Stimulated activated CD8-positive, alpha-beta memory T cell treated with anti-CD3 and anti-CD28 coated beads, Interleukin-15, amount 100 ng/mL, for 48 hours (primary cell): ENCODE data around the gene PRIMA1.

Source experiments
- DNase-seq, 2 donors: peaks; one replicate each; pipeline ENCODE4 v3.0.0-alpha.2; 2020; ENCODE audit warnings: low read depth in 2 of 2

PRIMA1 gene

DNA sequence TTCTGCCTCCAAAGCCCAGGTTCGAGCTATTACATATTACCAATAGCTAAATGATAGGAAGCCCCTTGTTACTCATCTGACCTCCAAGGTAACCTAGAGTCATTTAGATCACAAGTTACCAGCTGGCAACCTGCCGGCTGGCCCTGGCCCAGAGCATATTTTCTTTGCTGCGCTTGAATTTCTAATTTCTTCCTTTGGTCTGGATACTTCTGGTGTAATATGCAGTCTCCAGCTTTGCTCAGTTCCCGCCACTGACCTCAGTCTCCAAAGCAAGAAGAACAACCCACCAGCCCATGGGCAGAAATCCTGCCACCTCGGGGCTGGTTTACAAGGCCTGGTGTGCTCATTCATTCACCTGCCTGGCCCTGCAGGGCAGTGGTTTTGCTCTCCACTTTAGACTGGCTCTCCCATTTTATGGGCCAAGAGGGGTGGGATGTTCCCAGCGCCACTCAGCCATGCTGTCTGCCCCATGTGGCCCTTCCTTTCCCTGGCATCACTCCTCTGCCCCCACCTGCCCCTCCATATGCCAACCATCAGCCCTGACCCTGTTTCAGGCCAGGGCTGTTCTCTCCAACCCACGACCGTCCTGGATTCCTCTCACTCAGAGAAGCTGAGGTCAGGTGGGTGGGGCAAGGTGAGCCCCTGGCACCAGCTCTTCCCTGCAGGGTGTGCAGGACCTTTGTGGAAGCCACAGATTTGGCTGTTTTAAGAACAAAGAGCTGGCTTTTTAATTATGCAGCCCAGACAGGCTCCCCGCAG, 76.0 kb downstream of the PRIMA1 start:
- DNase-seq: no peak

DNA sequence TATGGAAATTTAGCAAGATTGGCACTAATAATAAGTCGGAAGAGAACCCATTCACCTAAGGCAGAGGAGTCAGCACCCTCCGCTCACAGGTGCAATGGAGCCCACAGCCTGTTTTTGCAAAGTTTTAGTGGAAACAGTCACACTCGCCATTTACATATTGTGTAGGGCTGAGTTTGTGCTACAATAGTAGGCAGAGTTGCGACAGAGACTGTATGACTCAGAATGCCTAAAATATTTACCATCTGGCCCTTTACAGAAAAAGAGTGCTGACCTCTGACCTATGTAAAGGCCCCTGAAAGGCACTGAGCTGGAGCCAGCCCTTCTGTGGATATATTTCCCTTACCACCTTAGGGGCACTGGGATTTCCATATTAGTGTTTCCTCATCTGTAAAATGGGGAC, 79.0 kb downstream of the PRIMA1 start:
- DNase-seq: no peak

DNA sequence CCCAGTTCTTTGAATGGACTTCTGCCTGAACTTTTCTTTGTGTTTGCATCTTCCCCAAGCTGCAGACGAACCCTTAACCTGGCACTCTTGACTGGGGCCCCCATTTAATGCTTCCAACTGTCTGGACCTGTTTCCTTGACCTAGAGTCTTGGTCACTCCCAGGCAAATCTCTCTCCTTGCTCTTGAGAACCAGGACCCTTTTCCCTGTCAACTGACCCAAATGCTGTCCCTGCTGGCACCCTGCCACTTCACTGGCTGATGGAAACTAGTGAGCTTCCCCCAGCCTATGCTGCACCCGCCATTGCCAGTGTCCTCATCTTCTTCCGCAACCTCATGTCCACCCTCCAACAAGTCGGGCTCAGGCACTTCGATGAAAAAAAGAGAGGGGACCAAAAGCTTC, 79.5 kb downstream of the PRIMA1 start:
- DNase-seq: no peak

DNA sequence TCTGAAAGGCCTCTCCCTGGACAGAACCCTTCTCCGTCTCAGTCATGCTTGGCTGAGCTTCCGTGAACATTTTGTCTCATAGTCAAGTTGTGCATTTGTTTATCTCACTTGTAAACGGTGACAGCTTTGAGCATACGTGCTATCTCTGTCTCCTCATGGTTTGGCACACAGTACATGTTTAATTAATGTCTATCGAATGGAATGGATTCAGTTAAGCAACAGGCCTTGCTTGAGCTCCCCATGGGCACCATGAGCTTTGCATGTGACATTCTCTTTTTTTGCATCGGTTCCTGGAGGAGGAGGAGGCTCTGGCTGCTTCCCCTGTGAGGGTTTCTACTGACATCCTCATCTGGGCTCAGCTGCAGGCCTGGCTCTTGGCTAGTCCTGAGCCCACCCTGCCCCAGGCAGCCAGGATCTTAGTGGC, 80.0 kb downstream of the PRIMA1 start:
- DNase-seq: no peak

DNA sequence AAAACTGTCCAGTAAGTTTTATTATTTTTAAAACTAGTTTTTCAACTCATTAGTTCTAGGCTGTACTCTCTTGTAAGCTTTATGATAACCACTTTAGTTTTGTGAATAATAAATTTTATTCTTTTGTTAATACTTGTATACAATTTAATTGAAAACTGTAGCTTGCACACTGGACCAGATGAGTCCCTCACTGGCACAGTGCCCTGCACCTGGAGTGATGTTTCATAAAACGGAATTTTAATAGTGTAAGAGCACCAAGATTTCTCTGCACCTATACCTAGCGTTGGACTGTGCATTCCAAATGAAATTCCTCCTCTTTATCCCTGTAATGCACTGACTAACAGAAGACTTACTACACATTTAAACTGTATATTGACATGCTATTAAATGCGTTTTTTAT, 80.8 kb downstream of the PRIMA1 start:
- no peak for DNase-seq

DNA sequence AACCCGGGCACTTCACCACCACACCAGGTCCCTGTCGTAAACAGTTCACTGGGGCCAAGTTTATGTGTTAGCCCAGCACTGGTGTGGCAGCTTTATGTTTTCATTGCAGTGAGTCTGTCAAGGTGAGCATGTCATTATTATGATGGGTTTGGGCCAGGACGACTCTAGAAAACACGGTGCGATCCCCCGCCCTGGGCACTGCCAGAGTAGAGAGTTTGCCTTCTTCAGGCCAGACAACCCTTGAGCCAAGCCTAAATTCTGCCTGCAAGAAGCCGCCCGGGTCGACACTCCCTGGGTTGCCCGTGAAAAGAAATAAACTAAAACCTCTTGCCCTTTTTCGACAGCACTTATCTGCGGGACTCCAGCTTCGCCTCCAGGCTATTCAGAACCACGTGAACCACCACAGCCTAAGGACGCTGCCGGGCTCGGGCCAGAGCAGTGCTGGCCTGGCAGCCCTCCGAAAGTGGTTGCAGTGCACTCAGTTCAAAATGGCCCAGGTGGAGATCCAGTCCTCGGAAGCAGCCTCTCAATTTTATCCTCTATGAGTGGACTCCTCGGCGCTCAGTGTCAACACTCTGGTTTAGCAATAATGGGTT, 81.8 kb downstream of the PRIMA1 start:
- no peak for DNase-seq

DNA sequence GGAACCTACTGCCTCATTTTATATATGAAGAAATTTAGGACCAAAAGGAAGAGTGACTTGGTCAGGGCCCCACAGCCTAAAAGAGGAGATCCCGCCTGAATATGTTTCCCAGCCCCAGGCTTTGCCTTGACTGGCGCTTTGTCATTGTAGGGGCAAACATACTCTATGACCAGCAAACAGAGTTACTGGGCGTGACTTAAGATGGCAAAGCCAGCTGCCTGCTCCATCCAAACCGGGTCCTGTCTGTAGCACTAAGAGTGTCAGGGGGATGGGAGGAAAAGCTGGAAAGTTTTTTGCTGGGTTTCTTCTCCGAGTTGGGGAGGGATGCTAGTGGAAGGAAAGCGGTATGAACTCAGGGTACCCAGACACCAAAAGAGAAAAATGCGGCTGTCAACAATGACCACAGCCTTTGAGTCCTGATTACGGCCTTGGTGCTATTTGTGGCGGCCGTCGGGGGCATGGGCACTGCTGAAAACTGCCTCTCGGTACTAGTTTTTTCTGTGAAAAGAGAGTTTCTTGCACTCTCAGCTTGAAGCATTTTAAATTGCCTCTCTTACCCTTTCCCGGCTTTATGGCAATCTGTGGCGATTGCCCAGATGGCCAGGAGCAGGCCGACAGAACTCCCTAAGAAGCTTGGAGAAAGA, 82.7 kb downstream of the PRIMA1 start:
- no peak for DNase-seq

DNA sequence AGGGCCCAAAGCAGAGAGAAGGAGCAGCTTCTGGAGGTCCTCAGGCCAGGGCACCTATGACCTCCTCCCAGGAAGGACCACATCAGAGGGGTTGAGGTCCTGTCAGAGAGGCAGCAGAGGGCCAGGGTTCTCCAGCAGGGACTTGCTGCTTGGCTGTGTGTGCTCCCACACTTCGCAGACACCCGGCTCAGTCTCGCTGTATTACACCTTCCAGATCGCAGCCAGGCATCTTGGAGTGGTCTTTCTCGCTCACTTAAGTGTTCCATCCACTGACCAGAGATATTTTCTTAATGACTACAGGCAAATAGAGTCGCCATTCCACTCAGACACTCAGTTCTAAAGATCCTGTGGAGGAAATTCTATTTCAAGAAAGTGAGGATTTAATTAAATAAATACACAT, 84.3 kb downstream of the PRIMA1 start:
- no peak for DNase-seq

DNA sequence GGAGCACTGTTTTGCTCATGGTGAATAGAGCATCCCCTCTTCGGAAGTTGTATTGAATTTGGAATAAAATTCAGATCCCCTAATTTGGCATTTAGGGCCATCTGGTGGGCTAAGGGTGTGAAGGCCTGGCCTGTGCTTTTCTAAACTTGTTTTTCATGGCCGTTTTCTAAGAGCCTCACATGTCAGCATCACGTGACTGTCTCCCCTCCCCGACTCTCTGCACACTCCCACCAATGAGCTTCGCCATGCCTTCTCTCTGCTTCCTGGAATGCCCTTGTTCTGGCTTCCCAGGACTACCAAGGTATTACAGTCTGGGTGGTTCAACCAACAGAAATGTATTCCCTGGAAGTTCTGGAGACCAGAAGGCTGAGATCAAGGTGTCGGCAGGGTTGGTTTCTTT, 85.3 kb downstream of the PRIMA1 start:
- DNase-seq: no peak

DNA sequence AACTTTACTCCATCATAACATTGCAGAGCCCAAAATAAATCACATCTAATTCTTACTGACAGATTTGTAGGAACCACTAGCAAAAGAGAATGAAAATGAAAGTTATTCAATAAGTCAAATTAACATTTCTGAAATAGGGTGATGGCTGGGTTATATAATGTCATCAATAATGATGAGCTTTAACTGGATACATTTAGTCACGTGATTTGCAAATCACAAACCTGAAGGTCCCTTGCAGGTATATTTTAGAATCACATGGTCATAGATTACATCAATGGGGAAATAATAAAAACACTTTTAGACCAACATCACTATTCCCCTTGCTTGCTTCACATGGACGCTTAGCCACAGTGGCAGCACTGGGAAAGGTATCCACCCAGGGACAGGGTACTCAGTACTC, 86.7 kb downstream of the PRIMA1 start:
- DNase-seq: no peak

DNA sequence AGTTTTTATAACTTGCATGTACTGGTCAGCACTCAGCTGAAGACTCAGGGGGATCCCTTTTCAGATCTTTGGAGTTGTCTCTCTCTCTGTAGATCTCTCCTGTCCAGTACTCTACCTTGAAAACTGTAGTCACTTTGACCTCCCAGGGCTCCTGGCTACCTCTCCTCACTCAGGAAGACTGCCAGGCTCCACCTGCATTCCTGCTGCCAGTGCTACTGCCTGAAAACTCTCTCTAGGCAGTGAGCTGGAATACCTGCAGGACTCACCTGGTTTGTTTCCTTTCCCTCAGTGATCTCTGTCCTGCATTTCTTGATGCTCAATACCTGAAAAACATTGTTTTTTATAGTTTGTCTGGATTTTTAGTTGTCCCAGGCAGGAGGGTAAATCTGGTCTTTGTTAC, 87.4 kb downstream of the PRIMA1 start:
- no peak for DNase-seq

DNA sequence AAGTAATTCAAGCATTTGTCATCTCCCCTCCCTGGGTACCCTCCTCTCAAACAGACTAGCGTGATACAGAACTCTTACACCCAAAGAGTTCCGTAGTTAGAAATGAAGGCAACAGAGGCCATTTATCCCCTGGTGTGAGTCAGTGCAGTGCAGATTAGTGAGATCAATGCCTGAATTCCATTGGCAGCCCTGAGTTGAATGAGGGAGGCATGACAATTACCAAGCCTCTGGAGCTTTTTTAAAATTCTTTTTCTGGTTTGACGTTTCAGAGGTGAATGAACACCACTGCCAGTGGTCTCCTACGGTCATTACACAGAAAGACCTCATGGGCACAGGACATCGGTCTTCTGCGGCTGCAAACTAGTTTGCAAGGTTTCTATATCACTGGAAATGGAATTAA, 94.4 kb downstream of the PRIMA1 start:
- DNase-seq: no peak

DNA sequence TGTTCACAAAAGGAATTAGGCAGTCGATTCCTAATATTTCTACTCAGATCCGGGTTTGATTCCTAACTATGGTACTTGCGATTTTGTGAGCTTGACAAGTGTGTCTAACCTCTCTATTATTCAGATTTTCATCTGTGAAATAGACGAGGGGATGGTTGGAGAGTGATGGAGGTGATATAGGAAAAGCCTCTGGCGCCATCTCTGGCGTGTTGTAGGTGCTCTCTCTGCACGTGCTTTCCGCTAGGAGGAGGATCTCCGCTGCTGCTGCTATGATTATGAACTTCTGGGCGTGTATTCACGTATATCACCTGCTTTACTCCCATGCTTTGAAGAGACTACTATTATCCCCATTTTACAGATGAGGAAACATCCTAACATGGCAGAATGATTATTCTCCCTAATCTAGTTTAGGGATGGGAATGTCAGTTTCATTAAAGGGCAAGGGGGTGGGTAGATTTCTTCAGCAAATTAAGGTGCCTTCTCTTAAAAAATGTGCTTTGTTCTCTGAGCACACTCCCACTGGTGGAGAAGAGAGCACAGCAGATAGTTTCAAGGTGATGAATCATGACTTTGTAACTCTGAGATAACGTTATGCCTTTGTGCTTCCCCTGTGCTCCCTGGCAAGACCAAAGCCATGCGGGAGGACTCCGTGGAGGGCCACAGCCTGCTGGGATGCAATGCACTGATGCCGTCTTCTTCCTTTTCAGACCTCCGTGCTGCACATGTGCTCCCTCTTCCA, 97.1 kb downstream of the PRIMA1 start:
- DNase-seq: no peak

DNA sequence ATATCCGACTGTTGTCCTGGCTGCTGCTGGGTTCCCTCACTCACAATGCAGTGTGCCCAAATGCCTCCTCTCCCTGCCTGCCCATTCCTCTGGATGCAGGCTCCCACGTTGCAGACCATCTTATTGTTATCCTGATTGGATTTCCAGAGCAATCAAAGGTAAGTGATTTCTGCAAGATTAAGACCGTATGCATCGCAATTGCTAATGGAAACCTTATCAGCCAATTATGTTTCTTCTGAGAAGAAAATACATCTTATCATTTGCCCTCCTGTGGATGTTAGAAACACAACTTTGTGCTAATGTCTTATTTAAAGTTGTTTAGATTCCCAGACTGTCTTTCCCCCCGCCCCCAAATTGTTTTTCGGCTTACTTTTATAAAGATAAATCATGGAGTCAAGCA, 98.1 kb downstream of the PRIMA1 start:
- no peak for DNase-seq

DNA sequence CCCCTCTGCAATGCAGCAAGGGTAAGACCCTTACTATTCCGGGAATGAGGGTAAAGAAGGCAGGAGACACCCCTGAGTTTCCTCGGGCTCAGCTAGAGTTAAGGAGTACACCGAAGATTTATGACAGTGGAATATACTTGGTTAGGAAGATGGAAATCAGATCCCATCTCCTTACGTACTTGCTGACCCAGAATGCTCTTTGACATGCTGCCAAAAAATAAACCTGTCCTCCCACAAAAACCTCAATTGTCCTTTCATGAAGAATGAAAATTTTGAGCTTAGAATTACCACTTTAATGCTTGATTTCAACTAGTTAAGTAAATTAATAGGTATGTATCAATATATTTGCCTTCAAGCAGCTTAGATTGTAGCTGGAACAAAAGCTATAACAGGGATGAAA, 99.5 kb downstream of the PRIMA1 start:
- no peak for DNase-seq

DNA sequence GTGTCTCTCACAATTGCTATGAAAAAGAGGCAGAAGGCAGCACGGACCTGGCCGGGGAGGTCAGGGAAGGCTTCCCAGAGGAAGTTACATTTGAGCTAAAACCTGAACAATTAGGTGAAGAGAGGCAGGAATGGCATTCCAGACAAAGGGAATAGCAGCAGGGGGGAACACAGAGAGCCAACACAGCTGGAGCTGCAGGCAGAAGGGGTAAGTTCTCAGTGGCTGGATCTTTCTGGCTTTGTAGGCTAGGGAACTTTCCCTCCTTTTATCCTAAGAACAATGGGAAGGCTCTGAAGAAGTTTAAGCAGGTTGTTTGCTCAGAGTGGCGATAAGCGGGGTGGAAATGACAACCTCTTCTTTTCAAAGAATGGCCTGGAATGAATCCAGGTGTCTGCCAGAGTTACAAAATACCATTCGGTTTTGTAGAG, 100.0 kb downstream of the PRIMA1 start:
- no peak for DNase-seq

DNA sequence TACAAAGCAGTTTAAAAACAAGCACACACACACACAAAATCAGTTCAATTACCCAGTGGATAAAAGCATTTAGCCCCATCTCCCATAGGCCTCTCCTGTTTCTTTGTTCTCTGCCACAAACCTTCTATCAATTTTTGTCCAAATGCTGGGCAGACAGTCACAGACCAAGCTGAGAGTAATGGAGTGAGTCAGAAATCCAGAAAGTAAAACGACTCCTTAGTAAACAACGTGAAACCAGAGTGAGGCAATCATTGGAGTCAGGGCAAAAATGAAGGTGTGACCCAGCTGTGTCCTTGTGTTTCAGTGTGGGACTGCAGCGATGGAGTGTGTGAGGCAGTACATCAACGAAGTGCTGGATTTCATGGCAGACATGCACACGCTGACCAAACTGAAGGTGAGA, 102.0 kb downstream of the PRIMA1 start:
- DNase-seq: no peak

DNA sequence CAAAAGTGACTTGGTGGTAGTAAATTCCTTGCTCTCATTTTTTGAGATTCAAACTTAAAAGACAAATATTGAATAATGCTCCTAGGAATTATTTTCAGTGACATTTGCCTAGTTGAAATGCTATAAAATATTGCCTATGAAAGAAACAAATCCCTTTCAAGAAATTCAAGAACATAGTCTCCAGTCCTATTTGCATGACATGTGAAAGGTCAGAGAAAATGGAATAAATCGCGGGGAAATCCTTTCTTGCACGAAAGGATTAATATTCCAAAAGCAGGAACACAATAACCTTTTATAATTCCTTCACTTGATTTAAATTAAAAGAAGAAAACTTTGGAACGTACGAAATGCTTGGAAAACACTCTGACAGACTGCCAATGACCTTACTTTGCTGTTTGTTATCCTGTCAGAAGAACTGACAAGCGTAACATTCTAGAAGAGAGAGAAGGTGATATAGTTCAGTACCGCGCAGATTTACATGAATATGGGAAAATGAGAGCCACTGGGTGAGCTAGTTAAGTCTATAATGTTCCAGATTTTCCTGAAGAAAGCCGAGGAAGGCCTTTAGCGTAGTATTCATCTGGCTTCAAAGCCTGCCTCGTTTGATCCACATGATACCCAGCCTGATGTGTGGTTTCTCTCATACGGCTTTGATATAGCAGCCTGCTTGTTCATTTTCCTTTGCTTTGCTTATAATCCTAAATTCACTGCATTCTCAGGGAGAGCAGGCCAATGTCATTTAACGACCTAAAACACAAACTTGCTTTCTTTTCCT, 103.0 kb downstream of the PRIMA1 start:
- DNase-seq: no peak

DNA sequence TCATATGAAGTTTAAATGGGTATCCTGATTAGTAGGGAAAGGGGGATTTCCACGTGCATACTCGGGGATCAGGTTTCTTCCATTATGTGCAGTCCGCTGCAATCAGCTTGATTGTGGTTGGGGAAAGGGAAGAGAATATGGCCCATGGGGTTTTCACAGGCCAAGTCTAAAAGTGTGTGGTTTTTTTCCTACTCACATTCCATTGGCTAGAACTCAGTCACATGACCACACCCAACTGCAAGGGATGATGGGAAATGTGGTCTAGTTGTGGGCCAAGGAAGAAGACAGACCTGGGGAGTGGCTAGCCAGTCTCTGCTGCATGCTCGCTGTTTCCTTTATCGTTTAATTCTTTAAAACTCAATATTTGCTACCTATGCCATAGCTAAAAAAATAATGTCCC, 105.1 kb downstream of the PRIMA1 start:
- DNase-seq: no peak

DNA sequence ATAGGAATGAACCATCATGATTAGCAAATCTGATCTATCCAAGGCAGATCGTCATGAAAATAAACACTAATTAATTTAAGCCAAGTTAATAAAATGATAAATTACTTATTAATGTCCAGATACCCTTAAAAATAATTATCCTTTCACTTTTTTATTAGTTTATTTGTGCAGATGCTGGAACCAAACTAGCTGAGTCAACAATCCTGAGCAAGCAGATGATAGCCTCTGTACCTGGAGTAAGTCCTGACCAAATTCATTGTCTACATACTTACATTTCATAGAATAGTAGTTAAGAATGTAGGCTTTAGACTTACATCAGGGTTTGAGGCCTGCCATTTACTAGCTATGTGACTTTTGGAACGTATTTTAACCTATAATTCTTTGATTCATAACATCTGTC, 105.8 kb downstream of the PRIMA1 start:
- DNase-seq: no peak

DNA sequence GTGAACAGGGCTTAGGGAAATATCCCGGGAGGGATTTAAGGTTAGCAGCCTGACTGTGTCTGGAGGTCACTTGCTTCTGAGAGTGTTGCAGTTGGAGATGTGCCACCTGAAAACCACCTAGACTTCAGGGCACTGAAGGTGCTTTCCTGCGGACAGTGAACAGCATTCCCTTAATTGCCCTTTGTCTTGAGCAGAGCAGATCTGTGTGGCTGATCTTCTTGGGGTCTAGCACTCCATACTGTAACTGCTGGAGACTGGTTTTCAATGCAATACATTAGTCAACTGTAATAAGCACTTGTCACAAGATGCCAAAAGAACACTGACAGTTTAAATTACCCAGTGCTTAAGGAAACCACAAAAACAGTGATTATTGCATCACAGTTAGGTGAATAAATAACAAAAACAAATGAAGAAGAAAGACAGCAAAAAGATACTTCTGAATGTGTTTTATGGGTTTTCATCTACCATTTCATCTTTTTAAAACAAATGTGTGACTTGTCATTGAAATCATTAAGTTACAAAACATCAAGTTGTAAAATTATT, 111.8 kb downstream of the PRIMA1 start:
- DNase-seq: no peak

DNA sequence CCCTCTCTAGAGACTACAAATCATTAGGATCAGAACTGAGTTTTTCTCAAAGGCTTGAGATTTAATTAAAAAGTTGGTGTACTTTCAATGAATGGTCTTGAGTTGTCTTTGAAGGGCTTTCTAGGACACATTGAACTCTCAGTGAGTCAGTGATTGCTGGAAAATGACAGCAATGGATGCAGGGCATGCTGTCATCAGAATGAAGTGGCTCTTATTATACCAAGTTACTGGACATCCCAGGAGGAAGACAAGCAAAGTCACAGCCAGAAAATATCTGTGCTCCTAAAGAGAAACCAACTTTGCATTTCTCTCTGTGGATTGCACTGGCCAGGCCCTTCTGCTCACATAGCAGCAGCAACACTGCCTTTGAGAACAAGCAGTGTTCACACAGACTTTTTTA, 112.6 kb downstream of the PRIMA1 start:
- no peak for DNase-seq
